ENCODE measurements around the gene TMIGD1. TPM values are rescaled to one million over a fixed set of nuclear protein-coding genes. Genes with fewer than 3 reads are reported as not detected.
"Not testable (repeated sequence)": the region's sequence is repeated elsewhere in the genome, so short reads cannot be mapped to it uniquely, and the experiment has no call there.

TMIGD1 gene
- total RNA-seq, 2 experiments from 2014 or later: not detected

- CTCF ChIA-PET: interaction anchor here (0.9 to 2.0 kb wide), 4 partner anchors 17 to 253 kb away, joined by 3 to 10 read pairs (median 4); no protein-coding TSS in a partner anchor
- Mint-ChIP-seq H3K4me3 (no peak overlapping the region), H3K36me3 (ENCODE audit: low read depth) (peaks cover 8% of the 10 kb centered on the region), H3K9me3 (ENCODE audit: insufficient read depth) (peaks cover 11% of the 10 kb centered on the region), H3K4me1 (ENCODE audit: low read depth) (peaks cover 3% of the 10 kb centered on the region), H3K27ac (no peak overlapping the region), H3K27me3 (ENCODE audit: low read depth) (peaks cover 2% of the 10 kb centered on the region)
- POLR2A ChIA-PET: no interaction called here
- no peak for ATAC-seq
- DNase-seq: no peak
Observed at GRCh38 chr17:30357476-30357875, 23.6 kb upstream of the TMIGD1 start.

GRCh38 chr17:30354701-30355100 is 20.8 kb upstream of the TMIGD1 start:
- Mint-ChIP-seq H3K4me3 (no peak overlapping the region), H3K36me3 (ENCODE audit: low read depth) (no peaks in the 10 kb centered on the region), H3K9me3 (ENCODE audit: insufficient read depth) (no peaks in the 10 kb centered on the region), H3K4me1 (ENCODE audit: low read depth) (peaks cover 2% of the 10 kb centered on the region), H3K27ac (no peak overlapping the region), H3K27me3 (ENCODE audit: low read depth) (peaks cover 2% of the 10 kb centered on the region)
- ChIA-PET POLR2A (interaction anchor here (0.6 kb wide), 1 partner anchor 58 kb away, joined by 3 read pairs; no protein-coding TSS in a partner anchor), CTCF (interaction anchor here (0.6 to 1.3 kb wide), 2 partner anchors 229 to 250 kb away, joined by 3 read pairs; no protein-coding TSS in a partner anchor)
- ATAC-seq: no peak
- no peak for DNase-seq

GRCh38 chr17:30352240-30352814 is 18.5 kb upstream of the TMIGD1 start:
- no peak for DNase-seq
- no peaks in the 10 kb centered on the region for H3K9me3 Mint-ChIP-seq (ENCODE audit: insufficient read depth)
- ChIA-PET CTCF (no interaction called here), POLR2A (no interaction called here)
- ATAC-seq: no peak
- H3K27ac Mint-ChIP-seq: no peak overlapping the region
- peaks cover 2% of the 10 kb centered on the region for H3K4me1 Mint-ChIP-seq (ENCODE audit: low read depth)
- H3K36me3 Mint-ChIP-seq (ENCODE audit: low read depth): no peaks in the 10 kb centered on the region
- peaks cover 2% of the 10 kb centered on the region for H3K27me3 Mint-ChIP-seq (ENCODE audit: low read depth)
- no peak overlapping the region for H3K4me3 Mint-ChIP-seq

GRCh38 chr17:30351735-30352134 is 17.9 kb upstream of the TMIGD1 start:
- no peak for DNase-seq
- Mint-ChIP-seq H3K9me3 (ENCODE audit: insufficient read depth) (no peaks in the 10 kb centered on the region), H3K4me3 (no peak overlapping the region), H3K36me3 (ENCODE audit: low read depth) (no peaks in the 10 kb centered on the region), H3K27ac (no peak overlapping the region), H3K27me3 (ENCODE audit: low read depth) (peaks cover 2% of the 10 kb centered on the region), H3K4me1 (ENCODE audit: low read depth) (peaks cover 2% of the 10 kb centered on the region)
- CTCF ChIA-PET: no interaction called here
- POLR2A ChIA-PET: no interaction called here
- no peak for ATAC-seq

GRCh38 chr17:30351263-30351662 is 17.4 kb upstream of the TMIGD1 start:
- H3K27me3 Mint-ChIP-seq (ENCODE audit: low read depth); H3K4me1 Mint-ChIP-seq (ENCODE audit: low read depth); CTCF ChIA-PET; ATAC-seq; H3K27ac Mint-ChIP-seq; H3K36me3 Mint-ChIP-seq (ENCODE audit: low read depth); H3K4me3 Mint-ChIP-seq; H3K9me3 Mint-ChIP-seq (ENCODE audit: insufficient read depth); DNase-seq; POLR2A ChIA-PET: not testable (repeated sequence)

GRCh38 chr17:30349252-30349651 is 15.4 kb upstream of the TMIGD1 start:
- Mint-ChIP-seq H3K4me3 (no peak overlapping the region), H3K27ac (no peak overlapping the region), H3K4me1 (ENCODE audit: low read depth) (no peaks in the 10 kb centered on the region), H3K9me3 (ENCODE audit: insufficient read depth) (no peaks in the 10 kb centered on the region), H3K27me3 (ENCODE audit: low read depth) (no peaks in the 10 kb centered on the region), H3K36me3 (ENCODE audit: low read depth) (no peaks in the 10 kb centered on the region)
- ChIA-PET POLR2A (no interaction called here), CTCF (interaction anchor here (0.6 to 1.7 kb wide), 4 partner anchors 9 to 244 kb away, joined by 3 to 9 read pairs (median 4); no protein-coding TSS in a partner anchor)
- ATAC-seq (no peak), DNase-seq (no peak)

GRCh38 chr17:30347488-30347887 is 13.6 kb upstream of the TMIGD1 start:
- Mint-ChIP-seq H3K9me3 (ENCODE audit: insufficient read depth) (no peaks in the 10 kb centered on the region), H3K27ac (no peak overlapping the region), H3K4me3 (no peak overlapping the region), H3K27me3 (ENCODE audit: low read depth) (no peaks in the 10 kb centered on the region), H3K36me3 (ENCODE audit: low read depth) (no peaks in the 10 kb centered on the region), H3K4me1 (ENCODE audit: low read depth) (no peaks in the 10 kb centered on the region)
- ChIA-PET POLR2A (no interaction called here), CTCF (interaction anchor here (1.0 kb wide), 1 partner anchor 255 kb away, joined by 3 read pairs; no protein-coding TSS in a partner anchor)
- ATAC-seq: no peak
- no peak for DNase-seq

GRCh38 chr17:30346221-30346795 is 12.5 kb upstream of the TMIGD1 start:
- H3K9me3 Mint-ChIP-seq (ENCODE audit: insufficient read depth): no peaks in the 10 kb centered on the region
- H3K27ac Mint-ChIP-seq: no peak overlapping the region
- no peak for DNase-seq
- no peaks in the 10 kb centered on the region for H3K36me3 Mint-ChIP-seq (ENCODE audit: low read depth)
- CTCF ChIA-PET: interaction anchor here (1.9 kb wide), 1 partner anchor 10 kb away, joined by 6 read pairs; no protein-coding TSS in a partner anchor
- POLR2A ChIA-PET: no interaction called here
- no peak for ATAC-seq
- H3K4me3 Mint-ChIP-seq: no peak overlapping the region
- no peaks in the 10 kb centered on the region for H3K27me3 Mint-ChIP-seq (ENCODE audit: low read depth)
- no peaks in the 10 kb centered on the region for H3K4me1 Mint-ChIP-seq (ENCODE audit: low read depth)

GRCh38 chr17:30345527-30346075 is 11.7 kb upstream of the TMIGD1 start:
- ATAC-seq (no peak), DNase-seq (no peak)
- Mint-ChIP-seq H3K9me3 (ENCODE audit: insufficient read depth) (no peaks in the 10 kb centered on the region), H3K27ac (no peak overlapping the region), H3K27me3 (ENCODE audit: low read depth) (no peaks in the 10 kb centered on the region), H3K4me1 (ENCODE audit: low read depth) (no peaks in the 10 kb centered on the region), H3K4me3 (no peak overlapping the region), H3K36me3 (ENCODE audit: low read depth) (no peaks in the 10 kb centered on the region)
- POLR2A ChIA-PET: no interaction called here
- CTCF ChIA-PET: interaction anchor here (0.6 to 2.4 kb wide), 3 partner anchors 9 to 241 kb away, joined by 3 to 9 read pairs (median 6); partner anchors contain the start of gene GOSR1

- H3K36me3 Mint-ChIP-seq (ENCODE audit: low read depth): no peaks in the 10 kb centered on the region
- no peaks in the 10 kb centered on the region for H3K27me3 Mint-ChIP-seq (ENCODE audit: low read depth)
- CTCF ChIA-PET: interaction anchor here (0.6 to 2.4 kb wide), 3 partner anchors 9 to 240 kb away, joined by 3 to 9 read pairs (median 6); partner anchors contain the start of gene GOSR1
- H3K9me3 Mint-ChIP-seq (ENCODE audit: insufficient read depth): no peaks in the 10 kb centered on the region
- no peak overlapping the region for H3K27ac Mint-ChIP-seq
- H3K4me1 Mint-ChIP-seq (ENCODE audit: low read depth): peaks cover 3% of the 10 kb centered on the region
- ATAC-seq: no peak
- no peak overlapping the region for H3K4me3 Mint-ChIP-seq
- POLR2A ChIA-PET: no interaction called here
- no peak for DNase-seq
Observed at GRCh38 chr17:30345089-30345433, 11.2 kb upstream of the TMIGD1 start.

GRCh38 chr17:30344283-30345088 is 10.6 kb upstream of the TMIGD1 start:
- Mint-ChIP-seq H3K4me3 (no peak overlapping the region), H3K27me3 (ENCODE audit: low read depth) (no peaks in the 10 kb centered on the region), H3K9me3 (ENCODE audit: insufficient read depth) (no peaks in the 10 kb centered on the region), H3K4me1 (ENCODE audit: low read depth) (peaks cover 6% of the 10 kb centered on the region), H3K27ac (no peak overlapping the region), H3K36me3 (ENCODE audit: low read depth) (no peaks in the 10 kb centered on the region)
- DNase-seq: no peak
- POLR2A ChIA-PET: no interaction called here
- CTCF ChIA-PET: interaction anchor here (1.9 to 2.4 kb wide), 2 partner anchors 8 to 240 kb away, joined by 6 to 9 read pairs; no protein-coding TSS in a partner anchor
- ATAC-seq: no peak

- no peaks in the 10 kb centered on the region for H3K9me3 Mint-ChIP-seq (ENCODE audit: insufficient read depth)
- DNase-seq: no peak
- H3K4me1 Mint-ChIP-seq (ENCODE audit: low read depth): peaks cover 6% of the 10 kb centered on the region
- CTCF ChIA-PET: interaction anchor here (0.7 to 2.4 kb wide), 2 partner anchors 34 to 239 kb away, joined by 3 to 9 read pairs; no protein-coding TSS in a partner anchor
- no peaks in the 10 kb centered on the region for H3K27me3 Mint-ChIP-seq (ENCODE audit: low read depth)
- H3K36me3 Mint-ChIP-seq (ENCODE audit: low read depth): no peaks in the 10 kb centered on the region
- POLR2A ChIA-PET: no interaction called here
- no peak for ATAC-seq
- no peak overlapping the region for H3K4me3 Mint-ChIP-seq
- no peak overlapping the region for H3K27ac Mint-ChIP-seq
Observed at GRCh38 chr17:30343796-30344195, 9.9 kb upstream of the TMIGD1 start.

Data from activated CD8-positive, alpha-beta T cell treated with anti-CD3 and anti-CD28 coated beads, Interleukin-2, amount 10 ng/mL, durations not matched to agents 7 days and 5 days (primary cell).